Vagina (tissue), 2 donors: ENCODE results near the gene GIPC2. TPM values are rescaled to one million over a fixed set of nuclear protein-coding genes. Genes with fewer than 3 reads are reported as not detected.
A peak's percentile ranks its signal among the peaks of the same experiment; 100 is the strongest.
"Not testable (repeated sequence)": the region's sequence is repeated elsewhere in the genome, so short reads cannot be mapped to it uniquely, and the experiment has no call there.

Experiments used
- DNase-seq, 2 donors: peaks; one replicate each; pipeline ENCODE4 v3.0.0-alpha.2; 2017; ENCODE audit errors: extremely low spot score in 2 of 2
- H3K27ac ChIP-seq: fragments of 200-600 bp; sonication (generic); one replicate; pipeline ENCODE4 v1.5.1; 2019
- H3K27me3 ChIP-seq: fragments of 200-600 bp; sonication (generic); one replicate; pipeline ENCODE4 v1.5.1; 2019
- H3K36me3 ChIP-seq, 2 donors: fragments of 200-600 bp; sonication (generic); one replicate each; pipeline ENCODE4 v1.5.1; 2017 to 2019
- H3K4me1 ChIP-seq: fragments of 200-600 bp; sonication (generic); one replicate; pipeline ENCODE4 v1.5.1; 2019
- H3K4me3 ChIP-seq, 2 donors: fragments of 200-600 bp; sonication (generic); 1 replicate in 1 of 2; 2 replicates in 1 of 2; pipeline ENCODE4 v1.5.1; 2016 to 2019
- H3K9me3 ChIP-seq: fragments of 200-600 bp; sonication (generic); one replicate; pipeline ENCODE4 v1.5.1; 2019
- CTCF ChIP-seq, 3 experiments: fragments of 450-650 bp in 2 of 3; fragments of 200-600 bp in 1 of 3; sonication (generic) in 1 of 3; IDR thresholded peaks; one replicate each; pipeline ENCODE4 v1.5.1; 2017 to 2019; ENCODE audit warnings: antibody characterized with exemption in 3 of 3, mild to moderate bottlenecking in 2 of 3, moderate library complexity in 2 of 3
- POLR2A ChIP-seq, 2 donors: fragments of 450-650 bp; IDR thresholded peaks; one replicate each; pipeline ENCODE4 v1.6.1; 2017; ENCODE audit warnings: antibody characterized with exemption in 2 of 2, mild to moderate bottlenecking in 2 of 2, moderate library complexity in 2 of 2
- POLR2AphosphoS5 ChIP-seq, 2 donors: sonication (generic); formaldehyde crosslinking; IDR thresholded peaks; one replicate each; pipeline ENCODE4 v1.9.0; 2017; ENCODE audit warnings: antibody characterized with exemption in 2 of 2, mild to moderate bottlenecking in 2 of 2, low read depth in 1 of 2; ENCODE audit not compliant: insufficient read depth in 1 of 2
- intact Hi-C: fragments of 100-400 bp; cut with DNase I; formaldehyde crosslinking; loops from one replicate; pipeline ENCODE4 v1.15.1; 2023
- total RNA-seq: library from RNA; depleted of rRNA; stranded (reverse); fragments of >200 nt; gene quantifications from one replicate; pipeline ENCODE4 v1.2.3, GENCODE V29; 2016

GIPC2 gene
- total RNA-seq, 1 donor from 2014 or later: 2.7 TPM

DNA sequence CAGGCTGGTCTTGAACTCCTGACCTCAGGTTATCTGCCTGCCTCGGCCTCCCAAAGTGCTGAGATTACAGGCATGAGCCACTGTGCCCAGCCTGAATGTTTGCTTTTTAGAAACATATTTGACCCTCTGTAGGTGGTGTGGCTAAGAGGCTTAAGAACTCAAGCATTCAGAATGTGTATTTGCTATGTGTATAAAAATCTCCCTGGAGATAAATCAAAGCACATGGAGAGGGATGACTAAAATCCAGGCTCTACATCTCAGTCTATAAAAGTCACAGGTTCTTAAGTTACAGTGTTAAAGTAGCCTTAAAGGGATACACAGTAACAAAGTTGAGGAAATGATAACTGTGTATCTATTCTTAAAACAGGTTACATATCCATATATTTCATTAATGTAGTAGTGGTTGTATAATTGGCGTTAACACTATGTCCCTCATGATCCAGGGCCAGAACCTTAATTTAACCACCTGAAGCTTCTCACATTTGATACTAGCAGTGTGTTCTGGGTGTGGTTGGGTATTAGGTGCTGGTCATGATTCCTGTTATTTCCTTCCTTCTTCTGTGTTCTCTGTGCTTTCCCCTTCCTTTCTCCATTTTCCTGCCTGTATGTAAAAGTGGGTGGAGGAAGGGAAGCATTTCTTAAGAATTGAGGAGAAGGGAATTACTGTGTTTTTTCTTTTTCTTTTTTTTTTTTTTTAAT lies 16.2 kb downstream of the GIPC2 start:
- intact Hi-C loops: no loop called here
- DNase-seq: no peak
- TF ChIP-seq POLR2AphosphoS5 (IDR thresholded peaks at IDR 0.05; ENCODE audit: insufficient read depth in 1 of 2, low read depth in 1 of 2): no peak
- no peak for TF ChIP-seq CTCF (IDR thresholded peaks at IDR 0.05)
- TF ChIP-seq POLR2A (IDR thresholded peaks at IDR 0.05): no peak
- H3K36me3 ChIP-seq: no peaks in the 10 kb centered on the region
- no peaks in the 10 kb centered on the region for H3K9me3 ChIP-seq
- H3K27me3 ChIP-seq: no peaks in the 10 kb centered on the region
- H3K4me1 ChIP-seq: no peaks in the 10 kb centered on the region
- no peak overlapping the region for H3K4me3 ChIP-seq
- no peak overlapping the region for H3K27ac ChIP-seq

- H3K4me1 ChIP-seq, DNase-seq, H3K4me3 ChIP-seq, H3K9me3 ChIP-seq, H3K27me3 ChIP-seq, intact Hi-C loops, H3K36me3 ChIP-seq, H3K27ac ChIP-seq: not testable (repeated sequence)
Observed at GRCh38 chr1:78064886-78065285, 19.1 kb downstream of the GIPC2 start.

DNA sequence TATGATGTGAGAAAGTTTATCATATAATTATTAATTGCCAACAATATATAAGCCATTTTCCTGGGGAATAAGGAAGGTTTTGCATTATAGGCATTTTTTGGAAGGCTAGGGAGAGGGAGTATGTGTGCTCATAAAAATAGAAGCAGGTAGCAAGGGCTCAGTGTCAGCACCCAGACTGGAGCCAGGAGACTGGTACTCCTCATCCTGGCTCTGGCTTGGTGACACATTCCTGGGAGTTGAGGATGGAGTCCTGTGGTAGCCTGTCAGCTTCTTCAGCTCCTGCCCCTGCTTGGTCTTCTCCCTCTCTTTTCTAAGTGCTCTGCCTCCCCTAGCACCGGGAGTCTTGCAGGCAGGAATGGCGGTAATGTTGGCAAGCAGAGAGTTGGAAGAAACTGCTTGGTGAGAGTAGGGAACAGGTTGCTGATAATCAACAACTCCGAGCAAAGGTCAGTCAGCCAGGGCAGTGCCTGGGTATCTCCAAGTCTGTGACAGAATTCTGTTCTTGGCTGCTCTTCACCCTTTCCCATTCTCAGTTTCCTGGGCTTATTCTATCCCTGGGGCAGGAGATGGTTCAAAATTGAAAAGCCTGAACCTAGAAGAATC lies 23.0 kb downstream of the GIPC2 start:
- H3K4me1 ChIP-seq: peaks cover 8% of the 10 kb centered on the region
- H3K27me3 ChIP-seq: no peaks in the 10 kb centered on the region
- H3K36me3 ChIP-seq: no peaks in the 10 kb centered on the region
- H3K4me3 ChIP-seq: no peak overlapping the region
- intact Hi-C loops: no loop called here
- no peaks in the 10 kb centered on the region for H3K9me3 ChIP-seq
- no peak overlapping the region for H3K27ac ChIP-seq
- no peak for TF ChIP-seq CTCF (IDR thresholded peaks at IDR 0.05)
- DNase-seq: no peak

GRCh38 chr1:78069784-78070183 lies 24.0 kb downstream of the GIPC2 start:
- Histone ChIP-seq H3K27me3 (no peaks in the 10 kb centered on the region), H3K9me3 (no peaks in the 10 kb centered on the region), H3K36me3 (no peaks in the 10 kb centered on the region), H3K4me3 (no peak overlapping the region), H3K27ac (peak overlapping the region; percentile 33), H3K4me1 (peaks cover 8% of the 10 kb centered on the region)
- DNase-seq: no peak
- TF ChIP-seq POLR2A (IDR thresholded peaks at IDR 0.05) (no peak), CTCF (IDR thresholded peaks at IDR 0.05) (no peak)
- intact Hi-C loops: no loop called here

GRCh38 chr1:78070210-78070609 lies 24.4 kb downstream of the GIPC2 start:
- Histone ChIP-seq H3K9me3 (no peaks in the 10 kb centered on the region), H3K27ac (peak overlapping the region; percentile 33), H3K4me3 (no peak overlapping the region), H3K4me1 (peaks cover 8% of the 10 kb centered on the region), H3K27me3 (no peaks in the 10 kb centered on the region), H3K36me3 (no peaks in the 10 kb centered on the region)
- DNase-seq: no peak
- intact Hi-C loops: no loop called here
- TF ChIP-seq CTCF (IDR thresholded peaks at IDR 0.05) (no peak), POLR2A (IDR thresholded peaks at IDR 0.05) (no peak), POLR2AphosphoS5 (IDR thresholded peaks at IDR 0.05; ENCODE audit: insufficient read depth in 1 of 2, low read depth in 1 of 2) (no peak)
